GM21737 (cell line): Measurements from ENCODE around the gene CST7.

Experiments
- ATAC-seq: cut with Tn5 transposase; IDR thresholded peaks from one replicate; pipeline ENCODE4 v1.9.1; 2021; ENCODE audit warnings: mild to moderate bottlenecking, moderate library complexity; ENCODE audit not compliant: unreplicated experiment

CST7 gene

GRCh38 chr20:24962510-24962909 lies 13.4 kb downstream of the CST7 start:
- ATAC-seq = no peak

- ATAC-seq = no peak
Measured at GRCh38 chr20:24963672-24964505, 14.8 kb downstream of the CST7 start.

- ATAC-seq = no peak
Measured at GRCh38 chr20:24964506-24964840, 15.4 kb downstream of the CST7 start.

GRCh38 chr20:24965065-24965919 lies 16.2 kb downstream of the CST7 start:
- no peak for ATAC-seq

- ATAC-seq = no peak
Measured at GRCh38 chr20:24966317-24967012, 17.4 kb downstream of the CST7 start.

- no peak for ATAC-seq
Measured at GRCh38 chr20:24968278-24968800, 19.3 kb downstream of the CST7 start.

GRCh38 chr20:24969186-24970029 lies 20.3 kb downstream of the CST7 start:
- ATAC-seq = no peak

GRCh38 chr20:24970030-24970553 lies 21.0 kb downstream of the CST7 start:
- no peak for ATAC-seq

GRCh38 chr20:24970754-24971153 lies 21.7 kb downstream of the CST7 start:
- ATAC-seq = no peak

- ATAC-seq = no peak
Measured at GRCh38 chr20:24971376-24972101, 22.5 kb downstream of the CST7 start.

GRCh38 chr20:24972341-24972740 lies 23.3 kb downstream of the CST7 start:
- no peak for ATAC-seq

- no peak for ATAC-seq
Measured at GRCh38 chr20:24977336-24977735, 28.3 kb downstream of the CST7 start.

- ATAC-seq = no peak
Measured at GRCh38 chr20:24977797-24978196, 28.7 kb downstream of the CST7 start.

GRCh38 chr20:24978513-24978912 lies 29.4 kb downstream of the CST7 start:
- ATAC-seq = no peak

GRCh38 chr20:24979036-24979960 lies 30.2 kb downstream of the CST7 start:
- no peak for ATAC-seq

- no peak for ATAC-seq
Measured at GRCh38 chr20:24980291-24981053, 31.4 kb downstream of the CST7 start.

GRCh38 chr20:24981282-24981681 lies 32.2 kb downstream of the CST7 start:
- no peak for ATAC-seq

GRCh38 chr20:24981790-24982189 lies 32.7 kb downstream of the CST7 start:
- no peak for ATAC-seq
